ENCODE measurements around the gene ARMCX2.
A peak's percentile ranks its signal among the peaks of the same experiment; 100 is the strongest.
"Not testable (repeated sequence)": the region's sequence is repeated elsewhere in the genome, so short reads cannot be mapped to it uniquely, and the experiment has no call there.

ARMCX2 gene

DNA sequence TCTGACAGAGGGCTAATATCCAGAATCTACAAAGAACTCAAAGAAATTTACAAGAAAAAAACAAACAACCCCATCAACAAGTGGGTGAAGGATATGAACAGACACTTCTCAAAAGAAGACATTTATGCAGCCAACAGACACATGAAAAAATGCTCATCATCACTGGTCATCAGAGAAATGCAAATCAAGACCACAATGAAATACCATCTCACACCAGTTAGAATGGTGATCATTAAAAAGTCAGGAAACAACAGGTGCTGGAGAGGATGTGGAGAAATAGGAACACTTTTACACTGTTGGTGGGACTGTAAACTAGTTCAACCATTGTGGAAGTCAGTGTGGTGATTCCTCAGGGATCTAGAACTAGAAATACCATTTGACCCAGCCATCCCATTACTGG lies 11.9 kb downstream of the ARMCX2 start:
- H3K27ac Mint-ChIP-seq; H3K4me3 Mint-ChIP-seq; DNase-seq; H3K9me3 Mint-ChIP-seq; H3K4me1 Mint-ChIP-seq; H3K27me3 Mint-ChIP-seq; H3K36me3 Mint-ChIP-seq; ATAC-seq (replicated peaks): not testable (repeated sequence)

DNA sequence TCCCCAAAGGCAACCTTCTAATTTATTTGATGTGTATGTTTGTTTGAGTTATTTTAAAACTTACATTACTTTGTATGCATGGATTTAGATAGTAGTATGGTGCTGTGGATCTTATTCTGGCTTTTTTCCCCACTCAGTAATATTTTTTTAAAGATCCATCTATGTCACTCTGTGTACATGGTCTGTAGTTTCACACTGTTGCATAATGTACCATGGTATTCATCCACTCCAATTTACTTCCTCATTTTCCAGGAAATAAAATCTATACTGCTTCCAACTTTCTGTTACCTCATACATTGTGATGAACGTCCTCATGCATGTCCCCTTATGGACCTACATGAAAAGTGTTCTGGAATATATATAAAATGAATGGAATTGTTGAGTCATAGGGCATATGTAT lies 17.6 kb downstream of the ARMCX2 start:
- H3K9me3 Mint-ChIP-seq: no peaks in the 10 kb centered on the region
- H3K27me3 Mint-ChIP-seq: no peaks in the 10 kb centered on the region

DNA sequence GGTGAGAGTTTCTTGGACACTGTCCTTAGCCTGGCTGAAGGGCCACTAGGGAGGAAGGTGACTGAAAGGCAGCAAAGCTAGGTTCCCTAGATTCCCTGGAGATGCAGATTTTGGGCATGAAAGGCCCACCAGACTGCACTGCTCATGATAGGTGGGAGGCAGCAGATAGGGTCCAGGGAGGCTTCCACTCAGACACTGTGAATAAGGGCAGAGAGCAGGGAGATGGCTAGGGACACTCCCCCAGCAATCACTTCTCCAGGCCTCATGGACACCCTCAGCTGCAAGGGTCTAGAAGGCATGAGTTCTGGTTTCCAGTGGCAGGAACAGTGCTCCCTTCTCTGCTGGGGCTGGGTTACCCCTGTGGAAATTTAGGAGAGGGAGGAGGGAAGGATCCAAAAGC lies 20.1 kb downstream of the ARMCX2 start:
- no peaks in the 10 kb centered on the region for H3K9me3 Mint-ChIP-seq
- no peak overlapping the region for H3K27ac Mint-ChIP-seq
- DNase-seq (no peak), ATAC-seq (replicated peaks) (no peak)
- no peaks in the 10 kb centered on the region for H3K4me1 Mint-ChIP-seq
- H3K27me3 Mint-ChIP-seq: no peaks in the 10 kb centered on the region
- H3K36me3 Mint-ChIP-seq: peaks cover 0 to 3% of the 10 kb centered on the region in 2 donors
- no peak overlapping the region for H3K4me3 Mint-ChIP-seq

More for the DNA sequence above, 17.6 kb downstream of the ARMCX2 start:
- H3K36me3 Mint-ChIP-seq: peaks cover 0 to 3% of the 10 kb centered on the region in 2 donors
- H3K27ac Mint-ChIP-seq: no peak overlapping the region
- no peaks in the 10 kb centered on the region for H3K4me1 Mint-ChIP-seq
- H3K4me3 Mint-ChIP-seq: no peak overlapping the region
- DNase-seq: no peak
- no peak for ATAC-seq (replicated peaks)

DNA sequence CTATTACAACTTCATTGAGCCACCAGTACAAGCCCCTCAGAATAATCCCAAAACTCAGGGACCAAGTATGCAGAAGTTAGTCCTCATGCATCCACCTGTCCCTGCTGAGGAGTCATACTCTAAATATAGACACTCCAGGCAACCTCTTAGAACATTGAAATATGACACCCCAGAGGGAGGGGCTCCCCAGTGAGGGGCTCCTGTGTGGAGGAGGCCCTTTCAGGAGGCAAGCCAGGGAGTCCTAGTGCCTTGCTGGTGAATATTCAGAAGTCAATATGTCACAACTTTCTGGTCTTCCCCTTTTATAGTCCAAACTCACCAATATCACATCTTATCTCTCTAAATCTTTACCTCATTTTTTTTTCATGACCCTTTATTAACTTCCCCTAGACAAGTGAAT lies 40.3 kb downstream of the ARMCX2 start:
- H3K4me1 Mint-ChIP-seq: peaks cover 17 to 23% of the 10 kb centered on the region in 2 donors
- peaks cover 11 to 20% of the 10 kb centered on the region in 2 donors for H3K36me3 Mint-ChIP-seq
- DNase-seq (no peak), ATAC-seq (replicated peaks) (no peak)
- no peaks in the 10 kb centered on the region for H3K9me3 Mint-ChIP-seq
- no peaks in the 10 kb centered on the region for H3K27me3 Mint-ChIP-seq
- no peak overlapping the region for H3K27ac Mint-ChIP-seq
- H3K4me3 Mint-ChIP-seq: no peak overlapping the region

DNA sequence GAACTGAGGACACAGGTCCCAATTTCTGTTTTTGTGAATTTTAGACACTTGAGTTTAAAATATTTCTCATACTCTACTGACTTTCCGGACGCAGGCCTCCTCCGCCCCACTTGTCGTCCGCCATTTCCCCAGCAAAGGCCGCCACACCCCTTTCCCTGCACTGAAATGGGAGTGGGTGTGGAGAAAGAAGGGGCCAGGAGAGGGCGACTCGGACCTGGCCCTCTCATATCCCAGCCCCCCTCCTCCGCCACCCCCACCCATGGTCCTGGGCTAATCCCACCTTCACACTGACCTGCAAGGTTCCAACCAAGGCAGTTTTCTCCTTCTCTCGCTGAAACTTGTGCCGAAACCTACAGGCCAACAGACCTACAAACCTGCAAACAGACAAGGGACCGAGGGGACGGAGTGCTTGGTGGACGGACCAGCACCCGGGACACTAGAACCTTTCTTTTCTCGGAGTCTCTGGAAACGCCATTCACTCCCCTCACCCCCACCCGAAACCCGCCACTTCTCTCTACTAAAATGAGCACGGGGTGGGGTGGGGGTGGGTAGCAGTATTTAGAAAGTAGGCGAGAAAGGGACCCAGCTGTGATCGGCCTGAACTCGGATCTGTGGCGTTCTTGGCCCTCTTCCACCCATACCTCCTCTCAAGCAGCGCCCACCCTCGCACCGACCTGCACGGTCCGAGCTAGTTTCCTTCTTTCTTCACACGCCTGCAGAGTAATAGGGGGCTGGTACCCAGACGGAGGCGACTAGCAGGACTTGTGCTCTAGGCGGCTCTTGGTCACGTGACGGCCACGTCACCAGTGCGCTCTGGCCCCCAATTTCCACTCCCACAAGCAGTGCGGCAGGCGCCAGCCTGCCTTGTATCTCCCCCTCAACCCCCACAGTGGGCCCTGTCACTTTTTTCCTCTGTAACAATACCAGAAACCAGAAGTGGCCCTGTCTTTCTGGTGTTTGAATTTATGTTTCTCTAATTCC lies 42.1 kb downstream of the ARMCX2 start, which contains the start of gene ARMCX6:
ARMCX6 (minus strand) TSS at position 790 of the 981 bp plus-strand sequence. CDS start 1,380 bp downstream, outside the sequence.
- DNase-seq (peak; percentile 65), ATAC-seq (replicated peaks) (peak; percentile 96)
- Mint-ChIP-seq H3K36me3 (peaks cover 4 to 6% of the 10 kb centered on the region in 2 donors), H3K4me3 (peak within 1 kb of the TSS; percentile 89 to 94), H3K9me3 (no peaks in the 10 kb centered on the region), H3K27ac (peak within 1 kb of the TSS; percentile 89), H3K27me3 (no peaks in the 10 kb centered on the region), H3K4me1 (peaks cover 8 to 17% of the 10 kb centered on the region in 2 donors)

DNA sequence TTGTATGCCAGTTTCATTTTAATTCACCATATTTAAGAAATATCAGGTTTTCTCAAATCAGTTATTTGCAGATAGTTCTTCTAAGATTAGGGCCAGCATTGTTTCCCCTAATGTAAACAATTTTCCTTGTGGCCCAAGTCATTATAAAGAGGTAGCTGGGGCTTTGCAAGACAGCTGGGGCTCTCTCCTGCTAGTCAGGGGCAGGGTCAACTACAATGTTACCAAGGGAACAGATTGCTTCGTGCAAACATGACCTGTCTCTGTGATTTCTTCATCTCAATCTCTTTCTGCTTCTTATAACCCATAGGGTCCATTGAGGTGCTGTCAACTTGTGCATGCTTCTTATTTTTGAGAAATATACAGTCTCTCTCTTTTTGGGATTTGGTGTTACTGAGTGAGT lies 53.9 kb downstream of the ARMCX2 start:
- no peaks in the 10 kb centered on the region for H3K27me3 Mint-ChIP-seq
- no peak for ATAC-seq (replicated peaks)

More for the DNA sequence above, 53.9 kb downstream of the ARMCX2 start:
- H3K9me3 Mint-ChIP-seq: no peaks in the 10 kb centered on the region
- no peaks in the 10 kb centered on the region for H3K36me3 Mint-ChIP-seq
- DNase-seq: no peak
- H3K4me1 Mint-ChIP-seq: no peaks in the 10 kb centered on the region
- no peak overlapping the region for H3K27ac Mint-ChIP-seq
- H3K4me3 Mint-ChIP-seq: no peak overlapping the region
